AG08396 (cell line): ENCODE measurements around the gene GAGE12C.
"Not testable (repeated sequence)": the region's sequence is repeated elsewhere in the genome, so short reads cannot be mapped to it uniquely, and the experiment has no call there.

ENCODE experiments used
- DNase-seq: peaks from one replicate; pipeline ENCODE4 v3.0.0; 2012; ENCODE audit warnings: low spot score, mixed read lengths

GAGE12C gene

GRCh38 chrX:49531877-49532276 is at the start of gene GAGE12C:
TSS of gene GAGE12C (plus strand) at chrX:49532177. CDS start at chrX:49533332, 1,155 bp downstream.
- DNase-seq = not testable (repeated sequence)

GRCh38 chrX:49541433-49541832 is 9.5 kb downstream of the GAGE12C start, which contains the start of gene GAGE12D:
TSS of gene GAGE12D (plus strand) at chrX:49541733. CDS start at chrX:49542888, 1,155 bp downstream.
- DNase-seq = not testable (repeated sequence)

- not testable (repeated sequence) for DNase-seq
These were observed 19.0 kb downstream of the GAGE12C start, which contains the start of gene GAGE12E for GRCh38 chrX:49550989-49551388. TSS of gene GAGE12E (plus strand) at chrX:49551289. CDS start at chrX:49552444, 1,155 bp downstream.

- not testable (repeated sequence) for DNase-seq
These were observed 28.6 kb downstream of the GAGE12C start, which contains the start of gene GAGE12F for GRCh38 chrX:49560542-49560941. TSS of gene GAGE12F (plus strand) at chrX:49560842. CDS start at chrX:49561997, 1,155 bp downstream.

- DNase-seq = not testable (repeated sequence)
These were observed 36.8 kb downstream of the GAGE12C start for GRCh38 chrX:49568728-49569127.

- DNase-seq = not testable (repeated sequence)
These were observed 37.2 kb downstream of the GAGE12C start for GRCh38 chrX:49569152-49569551.

- not testable (repeated sequence) for DNase-seq
These were observed 38.1 kb downstream of the GAGE12C start, which contains the start of gene GAGE12G for GRCh38 chrX:49570100-49570499. TSS of gene GAGE12G (plus strand) at chrX:49570400. CDS start at chrX:49571555, 1,155 bp downstream.

GRCh38 chrX:49579649-49580048 is 47.7 kb downstream of the GAGE12C start, which contains the start of gene GAGE12H:
TSS of gene GAGE12H (plus strand) at chrX:49579949. CDS start at chrX:49581104, 1,155 bp downstream.
- not testable (repeated sequence) for DNase-seq
